GM21390 (cell line): ENCODE data around the gene TRAF6.
A peak's percentile ranks its signal among the peaks of the same experiment; 100 is the strongest.

Source experiments
- ATAC-seq: cut with Tn5 transposase; IDR thresholded peaks from one replicate; pipeline ENCODE4 v1.9.1; 2021; ENCODE audit not compliant: unreplicated experiment

TRAF6 gene

DNA sequence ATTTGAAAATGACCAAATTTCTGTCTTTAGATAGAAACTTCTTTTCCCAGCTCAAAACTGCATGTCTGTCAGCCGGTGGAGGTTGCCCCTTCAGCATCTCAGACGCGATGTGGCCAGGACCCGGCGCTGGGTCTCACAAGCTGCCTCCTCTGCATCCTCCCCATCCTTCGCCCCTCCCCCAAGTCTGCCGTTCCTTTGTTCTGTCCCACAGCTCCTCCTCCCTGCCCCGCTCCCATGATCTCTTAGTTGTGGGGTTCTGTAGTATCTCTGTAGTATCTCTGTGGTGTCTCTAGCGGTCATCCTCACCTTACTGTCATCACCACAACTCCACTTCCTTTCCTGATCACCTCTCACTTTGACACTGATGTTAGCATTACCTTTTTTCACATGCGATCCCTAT, 49.9 kb downstream of the TRAF6 start:
- ATAC-seq = no peak

DNA sequence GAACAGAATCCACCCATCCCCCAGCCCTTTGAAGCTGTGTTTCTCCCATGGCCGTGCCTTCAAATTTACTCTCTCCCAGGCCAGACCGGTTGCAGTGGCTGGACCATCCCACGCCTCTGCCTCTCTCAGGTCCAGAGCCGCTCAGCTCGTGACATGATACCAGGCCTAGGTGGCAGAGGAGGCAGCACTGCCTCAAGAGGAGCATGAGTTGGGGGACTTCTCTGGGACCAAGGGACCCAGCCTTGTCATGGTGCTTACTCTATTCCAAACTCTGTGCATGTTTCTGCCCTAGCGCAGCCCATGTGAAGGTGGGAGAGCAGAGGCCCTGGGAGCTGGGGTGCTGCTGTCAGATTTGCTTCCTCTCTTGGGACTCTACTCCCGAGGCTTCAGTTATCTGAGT, 51.0 kb downstream of the TRAF6 start:
- ATAC-seq = no peak

DNA sequence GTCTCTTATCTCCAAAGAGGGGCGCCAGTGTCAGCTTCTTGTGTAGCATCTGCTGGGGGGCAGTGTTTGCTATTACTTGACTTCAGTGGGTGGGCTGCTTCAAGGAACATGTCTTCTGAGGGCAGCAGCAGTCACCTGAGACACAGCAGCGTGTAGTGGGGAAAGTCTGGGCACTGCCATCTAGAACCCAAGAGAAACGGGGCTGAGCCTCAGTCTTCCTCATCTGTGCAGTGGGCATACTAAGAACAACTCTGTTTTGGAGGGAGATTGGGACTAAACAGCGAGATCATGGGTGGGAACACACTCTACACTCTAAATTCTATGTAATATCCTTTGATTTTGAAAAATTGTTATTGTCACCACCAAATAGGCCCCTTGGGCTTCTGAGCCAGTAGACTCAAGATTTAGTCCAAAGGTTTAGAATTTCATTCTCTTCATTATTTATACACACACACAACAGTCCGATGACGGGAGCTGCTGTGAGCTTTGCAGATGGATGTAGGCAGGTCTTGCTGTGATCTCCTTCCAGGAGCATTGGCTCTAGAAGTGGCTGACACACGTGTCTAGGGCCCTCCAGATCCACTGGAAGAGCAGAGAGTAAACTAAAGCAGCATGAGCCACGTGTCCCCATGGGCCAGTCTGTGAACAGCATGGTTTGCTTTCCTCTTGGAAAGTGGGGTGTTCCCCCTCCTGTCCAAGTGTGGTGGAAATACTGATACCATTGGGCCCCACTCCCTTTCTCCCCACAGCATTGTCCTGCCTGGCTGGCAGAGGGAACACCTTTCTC, 51.8 kb downstream of the TRAF6 start:
- no peak for ATAC-seq

DNA sequence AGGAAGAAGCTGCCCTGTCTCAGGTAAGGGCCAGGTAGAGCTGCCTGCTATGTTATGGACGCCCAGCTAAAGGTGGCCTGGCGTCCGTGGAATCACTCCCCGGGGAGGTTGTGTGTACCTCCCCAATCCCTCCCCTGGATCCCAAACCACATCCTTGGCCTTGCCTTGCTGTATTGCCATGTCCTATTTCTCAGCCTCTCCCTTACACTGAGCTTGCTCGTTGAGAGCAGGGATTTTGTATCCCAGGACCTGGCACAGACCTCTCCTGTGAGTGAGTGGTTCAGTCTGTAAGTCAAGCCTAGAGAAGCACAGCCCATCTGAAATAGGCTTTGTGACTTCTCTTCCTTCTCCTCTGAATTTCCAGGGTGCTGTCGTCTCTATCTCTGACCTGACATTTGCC, 53.9 kb downstream of the TRAF6 start:
- no peak for ATAC-seq

DNA sequence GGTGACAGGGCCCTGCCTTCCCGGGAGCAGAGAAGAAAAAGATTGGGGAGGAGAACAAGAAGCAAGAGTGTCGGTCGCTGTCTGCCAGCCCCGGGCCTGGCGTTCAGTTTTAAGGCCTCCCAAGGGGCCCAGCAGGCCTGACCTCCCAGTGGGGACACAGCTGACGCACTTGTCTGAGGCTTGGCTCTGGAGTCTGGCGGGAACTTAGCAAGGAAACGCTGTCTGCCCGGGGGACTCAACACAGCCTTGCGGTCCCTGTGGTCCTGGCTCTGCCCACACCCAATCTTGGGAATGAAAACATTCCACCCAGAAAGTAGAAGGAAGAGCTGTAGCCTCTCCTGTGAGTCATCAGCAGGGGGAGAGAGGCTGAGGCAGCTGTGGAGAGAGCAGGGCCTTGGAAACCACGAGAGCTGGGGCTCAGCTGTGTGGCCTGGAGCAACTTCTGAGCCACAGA, 54.4 kb downstream of the TRAF6 start:
- no peak for ATAC-seq

DNA sequence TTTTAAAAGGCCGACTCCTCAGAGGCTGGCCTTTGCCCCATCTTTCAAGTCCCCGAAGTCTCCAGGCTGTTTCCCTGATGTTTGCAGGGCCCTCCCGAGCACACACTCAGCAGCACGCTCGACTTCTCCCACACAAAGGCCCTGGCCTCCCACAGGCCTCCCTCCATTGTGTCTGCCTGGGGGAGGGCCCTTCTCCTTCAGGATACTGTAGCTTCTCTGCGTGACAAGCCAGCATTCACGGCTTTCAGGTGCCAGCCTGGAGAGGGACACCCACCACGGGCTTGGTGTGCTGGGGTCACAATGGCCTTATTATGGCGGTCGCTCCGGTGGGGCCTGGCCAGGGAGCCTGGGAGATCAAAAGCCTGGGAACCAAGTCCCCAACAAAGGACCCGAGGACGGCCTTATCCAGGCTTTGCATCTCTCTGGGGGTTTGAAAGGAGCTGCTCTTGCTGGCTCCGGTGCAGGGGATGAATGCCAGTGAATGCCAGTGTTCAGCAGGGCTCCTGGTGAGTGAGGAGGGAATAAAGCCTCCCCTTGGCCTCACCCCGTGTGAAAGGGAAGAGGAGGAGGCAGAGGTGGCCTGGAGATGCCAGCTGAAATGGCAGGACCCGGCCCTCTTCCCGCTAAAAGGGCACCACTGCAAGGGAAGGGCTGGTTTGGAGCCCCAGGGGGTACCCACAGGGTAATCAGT, 55.0 kb downstream of the TRAF6 start:
- no peak for ATAC-seq

DNA sequence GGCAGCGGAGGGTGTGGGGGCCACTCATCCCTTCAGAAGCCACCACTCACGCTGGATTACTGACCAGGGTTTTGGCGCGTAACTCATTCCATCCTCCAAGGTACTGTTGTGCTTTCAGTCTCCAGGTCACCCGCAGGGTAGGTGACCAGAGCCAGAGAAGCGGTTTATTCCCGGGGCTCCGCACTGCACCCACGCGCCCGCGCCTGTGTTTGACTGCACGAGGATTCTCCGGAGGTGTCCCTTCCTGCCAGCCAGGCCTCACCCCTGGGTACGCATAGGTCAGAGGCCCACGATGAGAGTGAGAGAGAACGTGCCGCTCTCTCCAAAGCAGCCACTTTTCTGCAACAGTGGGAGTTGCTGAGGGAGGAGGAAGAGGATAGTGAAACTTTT, 55.5 kb downstream of the TRAF6 start:
- no peak for ATAC-seq

DNA sequence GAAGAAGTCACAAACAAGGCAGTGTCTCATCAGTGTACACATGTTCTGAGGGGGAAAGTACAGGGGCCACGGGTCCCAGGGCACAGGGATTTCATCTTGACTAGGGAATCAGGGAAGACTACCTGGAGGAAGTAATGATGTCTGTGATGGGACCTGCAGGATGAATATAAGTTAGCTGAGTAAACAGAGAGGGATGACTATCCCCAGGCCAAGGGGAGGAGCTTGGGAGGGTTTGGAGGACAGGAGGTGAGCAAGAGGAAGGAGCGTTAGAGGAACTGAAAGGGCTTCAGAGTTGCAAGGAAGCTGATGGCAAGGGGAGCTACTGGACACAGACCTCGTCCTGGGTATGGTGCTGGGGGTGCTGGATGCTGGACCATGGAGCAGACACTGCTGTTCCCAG, 56.4 kb downstream of the TRAF6 start:
- no peak for ATAC-seq

DNA sequence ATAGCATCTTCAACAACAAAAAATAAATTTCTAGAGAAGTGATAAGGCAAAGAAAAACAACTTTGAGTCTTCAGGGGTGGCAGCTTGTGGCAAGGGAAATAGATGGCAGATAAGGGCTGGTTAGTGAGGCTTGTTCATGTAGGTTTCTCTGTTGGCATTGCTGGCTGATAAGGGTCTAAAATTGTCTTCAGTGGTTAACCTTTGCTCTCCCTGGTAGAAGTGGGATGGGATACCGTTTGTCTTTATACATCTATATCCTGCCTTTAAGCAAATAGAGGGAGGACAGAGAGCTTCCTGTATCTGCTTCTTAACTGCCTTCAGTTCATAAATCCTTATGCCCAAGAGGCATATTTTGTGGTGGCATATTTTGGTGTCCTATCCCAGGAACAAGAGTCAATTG, 57.1 kb downstream of the TRAF6 start:
- ATAC-seq = no peak

DNA sequence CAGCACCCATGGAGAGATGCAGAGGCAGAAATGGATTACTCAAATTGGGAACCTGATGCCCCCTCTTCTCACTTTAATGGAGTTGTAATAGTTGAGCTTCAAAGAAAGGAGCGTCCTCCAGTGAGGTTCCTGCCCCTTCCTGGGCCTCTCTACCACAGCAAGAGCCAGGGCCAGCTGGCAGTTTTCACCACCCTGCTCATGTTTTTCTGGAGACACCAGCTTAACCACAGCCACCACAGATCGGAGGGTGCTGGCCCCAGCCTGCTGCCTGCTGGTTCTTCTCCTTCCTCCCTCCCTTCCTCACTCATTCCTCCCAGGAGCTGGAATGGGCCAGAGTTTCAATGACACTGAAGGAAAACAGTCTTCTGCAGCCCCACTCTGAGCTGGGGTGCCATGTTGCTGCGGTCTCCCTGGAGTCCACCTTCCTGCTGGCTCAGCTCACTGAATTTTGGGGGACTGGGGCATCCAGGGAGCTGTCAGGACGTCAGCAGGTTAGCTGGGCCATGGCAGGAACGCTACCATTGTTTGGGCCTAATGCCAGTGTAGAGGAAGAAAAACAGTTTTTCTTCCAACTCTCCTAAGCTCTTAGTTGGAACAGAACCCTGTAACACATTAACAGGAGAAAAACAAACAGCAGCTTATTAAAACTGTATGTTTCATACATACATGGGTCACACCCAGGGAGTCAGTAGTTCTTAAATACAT, 57.7 kb downstream of the TRAF6 start:
- ATAC-seq = no peak

DNA sequence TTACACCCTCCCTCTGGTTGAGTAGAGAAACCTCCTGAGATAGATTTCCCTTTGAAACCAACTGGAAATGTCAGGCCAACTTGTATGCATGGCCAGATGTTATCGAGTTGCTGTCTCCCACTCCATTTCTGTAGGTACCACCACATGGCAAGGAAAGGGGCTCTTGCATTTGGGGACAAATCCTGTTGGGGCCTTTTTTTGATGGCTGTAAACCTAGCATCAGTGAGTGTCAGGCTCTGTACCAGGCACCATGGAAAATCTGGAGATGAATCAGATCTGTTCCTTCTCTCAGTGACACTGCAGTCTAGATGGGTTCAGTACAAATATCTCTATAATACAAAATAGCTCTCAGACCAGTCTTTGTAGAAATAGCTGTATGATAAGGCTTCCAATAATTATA, 58.4 kb downstream of the TRAF6 start:
- no peak for ATAC-seq

DNA sequence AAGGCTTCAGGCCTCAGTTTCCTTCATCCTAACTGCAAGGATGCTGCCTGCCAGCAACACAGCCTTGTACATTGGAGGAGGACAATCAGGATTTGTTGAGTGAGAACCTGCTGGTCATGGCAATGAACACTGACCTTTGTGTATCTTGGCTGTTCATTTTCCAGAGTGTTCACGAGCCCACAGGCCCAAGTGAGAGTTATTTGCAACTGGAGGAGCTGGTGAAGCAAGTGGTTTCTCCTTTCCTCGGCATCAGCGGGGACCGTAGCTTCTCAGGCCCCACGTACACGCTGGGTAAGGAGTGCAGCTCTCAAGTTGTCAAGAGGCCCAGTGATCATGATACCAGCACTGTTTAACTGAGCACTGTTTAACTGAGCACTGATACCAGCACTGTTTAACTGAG, 59.0 kb downstream of the TRAF6 start:
- ATAC-seq = no peak

DNA sequence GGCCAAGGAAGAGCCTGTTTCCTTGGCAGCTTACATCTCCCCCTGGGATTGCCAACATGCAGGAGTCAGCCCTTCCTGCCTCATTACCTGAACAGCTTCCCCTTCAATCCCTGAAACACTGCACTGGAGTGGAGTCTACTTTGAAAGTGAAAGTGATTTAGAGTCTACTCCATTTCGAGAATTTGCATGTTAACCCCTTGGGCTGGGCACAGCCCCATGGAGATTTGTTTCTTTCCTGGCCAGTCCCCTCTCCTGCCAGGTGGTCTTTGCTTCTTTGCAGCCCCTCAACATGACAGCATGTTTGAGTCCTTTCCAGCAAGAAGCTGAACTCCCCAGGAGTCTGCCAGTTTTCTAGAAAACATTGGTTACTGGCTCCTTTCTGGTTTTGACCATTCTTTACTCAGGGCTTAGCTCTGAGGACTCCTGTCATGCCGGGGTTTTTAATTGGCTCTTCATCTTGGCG, 59.9 kb downstream of the TRAF6 start:
- ATAC-seq = no peak

DNA sequence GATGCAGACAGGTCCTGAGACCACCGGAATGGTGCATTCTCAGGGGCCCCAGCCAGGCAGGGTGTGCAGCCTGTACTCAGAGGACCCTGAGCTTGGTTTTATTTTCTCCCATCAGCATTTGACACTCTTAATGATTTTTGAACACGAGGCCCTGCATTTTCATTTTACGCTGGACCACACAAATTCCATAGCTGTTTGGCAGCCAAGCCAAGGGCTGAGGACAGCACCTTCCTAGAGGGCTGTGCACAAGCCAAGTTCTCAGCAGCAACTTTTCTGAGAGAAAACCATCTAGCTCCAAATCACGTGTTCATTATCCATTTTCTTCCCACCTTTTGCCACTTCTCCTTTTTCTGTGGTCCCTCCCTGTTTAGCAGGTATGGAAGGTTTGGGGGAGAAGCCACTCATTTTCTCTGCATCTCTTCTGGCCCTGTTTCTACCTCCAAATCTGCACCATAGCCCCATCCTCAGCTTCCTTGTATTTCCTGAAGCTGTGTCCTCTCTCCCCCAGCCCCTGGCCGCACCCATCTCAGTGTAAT, 60.4 kb downstream of the TRAF6 start:
- ATAC-seq = no peak

DNA sequence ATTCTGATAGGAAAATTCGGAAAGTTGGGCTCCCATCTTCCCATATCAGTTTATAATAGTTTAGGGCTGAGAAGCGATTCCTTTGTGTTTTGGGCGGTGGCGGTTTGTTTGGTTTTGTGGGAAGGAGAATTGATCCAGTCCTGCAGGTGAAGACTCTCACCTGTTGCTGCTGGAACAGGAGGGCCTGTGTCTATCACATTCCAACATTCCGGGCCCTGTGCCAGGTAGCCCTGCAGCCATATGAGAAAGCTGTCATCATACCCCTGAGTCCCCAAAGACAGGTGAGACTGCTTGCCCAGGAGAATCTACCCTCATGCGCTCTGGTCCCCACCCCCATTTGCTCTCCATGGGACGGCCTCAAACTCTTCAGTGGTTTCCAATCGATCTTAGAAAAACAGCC, 62.1 kb downstream of the TRAF6 start:
- ATAC-seq = no peak

DNA sequence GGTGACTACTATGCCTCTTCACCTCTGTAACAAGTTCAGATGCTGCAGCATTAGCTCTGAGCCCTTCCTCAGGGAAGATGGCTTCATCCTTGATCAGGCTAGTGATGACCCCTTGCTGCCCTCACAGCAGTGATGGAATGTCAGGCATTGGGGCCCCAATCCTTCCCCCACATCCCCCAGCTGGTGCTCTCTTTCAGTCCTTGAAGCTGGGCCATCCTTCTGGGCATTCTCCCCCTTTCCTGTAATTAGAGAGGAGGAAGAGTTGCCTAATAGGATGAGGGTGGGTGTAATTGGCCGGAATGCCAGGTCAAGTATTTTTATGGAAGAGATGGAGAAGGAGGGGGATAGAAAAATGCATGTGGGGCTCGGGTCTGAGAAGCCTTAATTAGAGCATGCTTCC, 62.6 kb downstream of the TRAF6 start:
- no peak for ATAC-seq

DNA sequence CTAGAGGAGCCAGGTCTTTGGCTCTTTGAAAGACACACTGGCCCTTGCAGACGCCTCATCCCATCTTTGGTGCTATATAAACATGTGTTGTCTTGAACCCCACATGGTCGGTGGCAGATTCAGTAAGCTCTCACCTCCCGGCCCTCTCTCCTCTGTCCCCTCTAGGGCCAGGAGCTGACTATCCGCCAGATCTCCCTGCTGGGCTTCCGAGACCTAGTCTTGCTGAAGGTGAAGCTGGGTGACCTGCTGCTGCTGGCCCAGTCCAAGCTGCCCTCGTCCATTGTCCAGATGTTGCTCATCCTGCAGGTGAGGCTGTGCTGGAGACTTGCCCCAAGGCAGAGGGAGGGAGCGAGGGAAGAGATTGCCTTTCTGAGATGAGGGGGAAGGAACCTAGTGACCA, 63.9 kb downstream of the TRAF6 start:
- ATAC-seq = no peak

DNA sequence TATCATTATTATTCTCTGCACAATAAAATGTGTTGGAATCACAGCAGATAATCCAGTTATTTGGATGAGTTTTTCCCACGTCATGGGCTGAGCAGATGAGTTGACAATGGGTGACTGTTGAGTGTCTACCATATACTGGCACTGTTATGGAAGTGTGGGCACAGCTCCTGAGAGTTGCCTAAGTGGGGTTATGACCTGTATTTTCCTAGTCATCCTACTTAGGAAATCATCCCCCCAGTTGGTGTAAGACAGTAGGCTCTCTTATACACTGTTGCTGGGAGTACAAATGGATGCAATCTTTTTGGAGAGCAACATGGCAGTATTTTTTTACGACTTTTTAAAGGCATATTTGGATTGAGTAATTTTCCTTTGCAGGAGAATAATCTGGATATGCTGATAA, 66.4 kb downstream of the TRAF6 start:
- ATAC-seq = no peak

DNA sequence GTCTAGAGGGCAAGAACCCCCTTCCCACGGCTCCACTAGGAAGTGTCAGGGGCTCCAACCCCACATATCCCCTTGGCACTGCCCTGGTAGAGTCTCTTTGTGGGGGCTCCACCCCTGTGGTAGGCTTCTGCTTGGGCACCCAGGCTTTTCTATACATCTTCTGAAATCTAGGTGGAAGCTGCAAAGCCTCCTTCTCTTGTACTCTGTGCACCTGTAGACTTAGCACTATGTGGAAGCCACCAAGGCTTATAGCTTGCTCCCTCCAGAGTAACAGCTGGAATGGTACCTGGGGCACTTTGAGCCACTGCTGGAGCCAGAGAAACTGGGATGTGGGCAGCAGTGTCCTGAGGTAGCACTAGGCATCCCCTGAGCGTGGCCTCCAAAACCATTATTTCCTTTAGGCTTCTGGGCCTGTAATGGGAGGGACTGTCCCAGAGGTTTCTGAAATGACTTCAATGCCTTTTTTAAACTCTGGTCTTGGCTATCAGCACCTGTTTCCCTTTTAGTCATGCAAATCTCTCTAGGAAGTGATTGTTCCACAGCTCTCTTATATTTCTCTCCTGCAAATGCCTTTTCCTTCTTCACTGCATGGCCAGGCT, 68.4 kb downstream of the TRAF6 start:
- ATAC-seq = peak; percentile 97

DNA sequence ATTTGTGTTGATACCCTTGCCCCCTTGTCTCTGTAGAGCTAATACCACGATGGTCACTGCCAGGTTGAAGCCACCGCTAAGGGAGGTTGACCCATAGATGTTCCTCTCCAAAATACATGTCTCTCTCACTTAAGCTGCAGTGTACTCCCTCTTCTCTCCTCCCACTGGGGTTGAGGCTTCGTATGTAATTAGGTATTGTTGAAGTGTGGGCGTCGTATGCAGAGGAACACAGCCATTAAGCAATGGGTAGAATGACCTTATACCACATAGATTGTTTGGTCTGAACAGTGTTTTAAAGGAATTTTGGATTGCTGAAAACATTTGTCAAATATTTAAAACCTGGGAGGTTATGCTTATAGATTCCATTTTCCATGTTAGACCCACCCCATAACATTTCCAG, 71.9 kb downstream of the TRAF6 start:
- ATAC-seq = no peak

DNA sequence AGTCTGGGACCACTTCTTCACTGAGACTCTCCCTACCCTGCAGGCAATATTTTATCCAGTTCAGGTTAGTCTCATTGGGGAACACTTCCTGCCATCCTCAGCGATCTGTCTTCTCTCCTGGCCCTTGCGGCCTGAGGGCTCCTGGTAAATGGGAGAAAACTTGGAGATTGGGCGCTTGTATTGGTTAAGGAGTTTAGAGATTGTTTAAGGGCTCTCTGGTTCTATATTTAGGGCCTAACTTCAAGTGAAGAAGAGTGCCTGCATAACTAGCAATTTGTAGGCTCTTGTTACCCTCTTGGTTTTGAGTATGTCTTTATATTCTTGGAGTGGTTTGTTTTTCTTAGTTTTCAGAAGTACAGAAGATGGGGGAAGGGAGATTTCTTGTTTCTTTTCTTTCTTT, 72.7 kb downstream of the TRAF6 start:
- ATAC-seq = no peak
